ENCODE results near the gene LRP1. TPM values are rescaled to one million over a fixed set of nuclear protein-coding genes. Genes with fewer than 3 reads are reported as not detected.

LRP1 gene
- total RNA-seq, 1 experiment from 2014 or later, result 9.0 TPM

- intact Hi-C loops (cut with micrococcal nuclease; ENCODE audit: unreplicated experiment) (no loop called here), in situ Hi-C loops (cut with HindIII; ENCODE audit: low pct_unique_long_range_greater_than_20kb, low sequenced_read_pairs) (no loop called here)
- TF ChIP-seq, protein P1, sequence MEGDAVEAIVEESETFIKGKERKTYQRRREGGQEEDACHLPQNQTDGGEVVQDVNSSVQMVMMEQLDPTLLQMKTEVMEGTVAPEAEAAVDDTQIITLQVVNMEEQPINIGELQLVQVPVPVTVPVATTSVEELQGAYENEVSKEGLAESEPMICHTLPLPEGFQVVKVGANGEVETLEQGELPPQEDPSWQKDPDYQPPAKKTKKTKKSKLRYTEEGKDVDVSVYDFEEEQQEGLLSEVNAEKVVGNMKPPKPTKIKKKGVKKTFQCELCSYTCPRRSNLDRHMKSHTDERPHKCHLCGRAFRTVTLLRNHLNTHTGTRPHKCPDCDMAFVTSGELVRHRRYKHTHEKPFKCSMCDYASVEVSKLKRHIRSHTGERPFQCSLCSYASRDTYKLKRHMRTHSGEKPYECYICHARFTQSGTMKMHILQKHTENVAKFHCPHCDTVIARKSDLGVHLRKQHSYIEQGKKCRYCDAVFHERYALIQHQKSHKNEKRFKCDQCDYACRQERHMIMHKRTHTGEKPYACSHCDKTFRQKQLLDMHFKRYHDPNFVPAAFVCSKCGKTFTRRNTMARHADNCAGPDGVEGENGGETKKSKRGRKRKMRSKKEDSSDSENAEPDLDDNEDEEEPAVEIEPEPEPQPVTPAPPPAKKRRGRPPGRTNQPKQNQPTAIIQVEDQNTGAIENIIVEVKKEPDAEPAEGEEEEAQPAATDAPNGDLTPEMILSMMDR (IDR thresholded peaks at IDR 0.05), result no peak
- no peak for TF ChIP-seq SIN3A (IDR thresholded peaks at IDR 0.05; ENCODE audit: borderline replicate concordance, insufficient read depth, low read depth, low read length)
- TF ChIP-seq, protein P2, sequence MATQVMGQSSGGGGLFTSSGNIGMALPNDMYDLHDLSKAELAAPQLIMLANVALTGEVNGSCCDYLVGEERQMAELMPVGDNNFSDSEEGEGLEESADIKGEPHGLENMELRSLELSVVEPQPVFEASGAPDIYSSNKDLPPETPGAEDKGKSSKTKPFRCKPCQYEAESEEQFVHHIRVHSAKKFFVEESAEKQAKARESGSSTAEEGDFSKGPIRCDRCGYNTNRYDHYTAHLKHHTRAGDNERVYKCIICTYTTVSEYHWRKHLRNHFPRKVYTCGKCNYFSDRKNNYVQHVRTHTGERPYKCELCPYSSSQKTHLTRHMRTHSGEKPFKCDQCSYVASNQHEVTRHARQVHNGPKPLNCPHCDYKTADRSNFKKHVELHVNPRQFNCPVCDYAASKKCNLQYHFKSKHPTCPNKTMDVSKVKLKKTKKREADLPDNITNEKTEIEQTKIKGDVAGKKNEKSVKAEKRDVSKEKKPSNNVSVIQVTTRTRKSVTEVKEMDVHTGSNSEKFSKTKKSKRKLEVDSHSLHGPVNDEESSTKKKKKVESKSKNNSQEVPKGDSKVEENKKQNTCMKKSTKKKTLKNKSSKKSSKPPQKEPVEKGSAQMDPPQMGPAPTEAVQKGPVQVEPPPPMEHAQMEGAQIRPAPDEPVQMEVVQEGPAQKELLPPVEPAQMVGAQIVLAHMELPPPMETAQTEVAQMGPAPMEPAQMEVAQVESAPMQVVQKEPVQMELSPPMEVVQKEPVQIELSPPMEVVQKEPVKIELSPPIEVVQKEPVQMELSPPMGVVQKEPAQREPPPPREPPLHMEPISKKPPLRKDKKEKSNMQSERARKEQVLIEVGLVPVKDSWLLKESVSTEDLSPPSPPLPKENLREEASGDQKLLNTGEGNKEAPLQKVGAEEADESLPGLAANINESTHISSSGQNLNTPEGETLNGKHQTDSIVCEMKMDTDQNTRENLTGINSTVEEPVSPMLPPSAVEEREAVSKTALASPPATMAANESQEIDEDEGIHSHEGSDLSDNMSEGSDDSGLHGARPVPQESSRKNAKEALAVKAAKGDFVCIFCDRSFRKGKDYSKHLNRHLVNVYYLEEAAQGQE (IDR thresholded peaks at IDR 0.05; ENCODE audit: insufficient read depth in 1 of 2, low read depth in 2 of 2, low read length in 1 of 2), result no peak
- no peak for TF ChIP-seq POLR2AphosphoS5 (IDR thresholded peaks at IDR 0.05; ENCODE audit: low read depth, low read length)
- no peak for TF ChIP-seq TCF7L2 (IDR thresholded peaks at IDR 0.05; ENCODE audit: low read depth, low read length)
- DNase-seq (ENCODE audit: low read depth, low spot score) (no peak), ATAC-seq (no peak)
- POLR2A ChIA-PET, result no interaction called here
- CTCF ChIA-PET, result interaction anchor here (1.0 to 2.3 kb wide), 3 partner anchors 8 to 17 kb away, joined by 3 to 17 read pairs (median 8); no protein-coding TSS in a partner anchor
- BruUV-seq (replicated peaks), result no TSS peak
- H3K4me1 ChIP-seq (ENCODE audit: control insufficient read depth, insufficient read depth, low read length), result peaks cover 8% of the 10 kb centered on the region; the same call in 1 of the 2 replicates
- H3K9me3 ChIP-seq (ENCODE audit: control insufficient read depth, insufficient read depth, low read depth, low read length), result no peaks in the 10 kb centered on the region
- peak overlapping the region; percentile 96 for H3K27ac ChIP-seq (ENCODE audit: low read length)
- no peaks in the 10 kb centered on the region for H3K27me3 ChIP-seq (ENCODE audit: control insufficient read depth, insufficient read depth, low read length)
- H3K36me3 ChIP-seq (ENCODE audit: control insufficient read depth, insufficient read depth, low read length), result no peaks in the 10 kb centered on the region; the same call in none of the 2 replicates
- H3K4me3 ChIP-seq (ENCODE audit: low read depth in 2 of 2, low read length in 2 of 2), result peak overlapping the region; percentile 94 to 97
Observed at GRCh38 chr12:57230381-57231155, 102.3 kb downstream of the LRP1 start.

DNA sequence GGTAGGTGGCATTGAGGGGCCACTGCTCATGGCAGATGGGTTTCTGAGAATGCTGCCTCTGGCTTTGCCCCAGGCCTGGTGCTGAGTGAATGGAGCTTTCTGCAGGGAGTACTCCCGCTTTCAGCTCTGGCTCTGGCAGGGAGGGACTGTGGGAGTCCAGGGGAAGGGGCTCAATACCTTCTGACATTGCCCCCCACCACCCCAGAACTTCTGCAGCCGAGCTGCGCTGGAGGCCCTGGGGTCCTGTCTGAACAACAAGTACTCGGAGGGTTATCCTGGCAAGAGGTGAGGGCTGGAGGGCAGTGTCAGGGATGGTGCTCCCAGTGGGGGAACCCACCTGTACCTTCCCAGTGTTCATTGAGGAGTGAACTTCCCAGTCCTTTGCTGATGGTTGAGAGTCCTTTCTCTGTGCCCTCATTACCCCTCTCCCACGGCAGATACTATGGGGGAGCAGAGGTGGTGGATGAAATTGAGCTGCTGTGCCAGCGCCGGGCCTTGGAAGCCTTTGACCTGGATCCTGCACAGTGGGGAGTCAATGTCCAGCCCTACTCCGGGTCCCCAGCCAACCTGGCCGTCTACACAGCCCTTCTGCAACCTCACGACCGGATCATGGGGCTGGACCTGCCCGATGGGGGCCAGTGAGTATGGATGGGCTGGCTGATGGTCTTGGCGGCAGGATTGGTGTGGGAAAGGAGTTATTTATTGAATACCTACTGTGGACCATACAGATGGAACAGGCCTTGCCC lies 103.2 kb downstream of the LRP1 start:
- peaks cover 8% of the 10 kb centered on the region; the same call in 1 of the 2 replicates for H3K4me1 ChIP-seq (ENCODE audit: control insufficient read depth, insufficient read depth, low read length)
- ATAC-seq, result no peak
- no TSS peak for BruUV-seq (replicated peaks)

More for the DNA sequence above, 103.2 kb downstream of the LRP1 start:
- TF ChIP-seq, protein P1 (IDR thresholded peaks at IDR 0.05), result no peak
- no peak for TF ChIP-seq TCF7L2 (IDR thresholded peaks at IDR 0.05; ENCODE audit: low read depth, low read length)
- Histone ChIP-seq H3K4me3 (ENCODE audit: low read depth in 2 of 2, low read length in 2 of 2) (peak overlapping the region; percentile 94 to 97; a peak in 3 of 4 replicates), H3K36me3 (ENCODE audit: control insufficient read depth, insufficient read depth, low read length) (no peaks in the 10 kb centered on the region; the same call in none of the 2 replicates), H3K27ac (ENCODE audit: low read length) (no peak overlapping the region), H3K9me3 (ENCODE audit: control insufficient read depth, insufficient read depth, low read depth, low read length) (no peaks in the 10 kb centered on the region), H3K27me3 (ENCODE audit: control insufficient read depth, insufficient read depth, low read length) (no peaks in the 10 kb centered on the region)
- DNase-seq (ENCODE audit: low read depth, low spot score), result no peak
- intact Hi-C loops (cut with micrococcal nuclease; ENCODE audit: unreplicated experiment) (no loop called here), in situ Hi-C loops (cut with HindIII; ENCODE audit: low pct_unique_long_range_greater_than_20kb, low sequenced_read_pairs) (no loop called here)
- CTCF ChIA-PET, result interaction anchor here (0.9 to 2.3 kb wide), 2 partner anchors 18 kb away, joined by 7 to 8 read pairs; no protein-coding TSS in a partner anchor
- POLR2A ChIA-PET, result no interaction called here
